HAP-1 (cell line): ENCODE data around the gene KCNE1.
"Not testable (repeated sequence)": the region's sequence is repeated elsewhere in the genome, so short reads cannot be mapped to it uniquely, and the experiment has no call there.

Experiments used
- DNase-seq, 2 experiments: peaks; one replicate each; pipeline ENCODE4 v3.0.0-alpha.2; 2016 to 2020; ENCODE audit warnings: low spot score in 2 of 2
- H3K27me3 ChIP-seq: fragments of 250-450 bp; sonication (Bioruptor Pico); 2 replicates; pipeline ENCODE4 v1.5.1; 2020; ENCODE audit warnings: low read depth, mild to moderate bottlenecking, moderate library complexity
- H3K36me3 ChIP-seq: fragments of 250-450 bp; sonication (Bioruptor Pico); replicated peaks from 2 replicates; pipeline ENCODE4 v1.5.1; 2020; ENCODE audit warnings: mild to moderate bottlenecking
- H3K4me1 ChIP-seq: fragments of 250-450 bp; sonication (Bioruptor Pico); 2 replicates; pipeline ENCODE4 v1.5.1; 2020; ENCODE audit warnings: mild to moderate bottlenecking
- H3K4me3 ChIP-seq: fragments of 250-450 bp; sonication (Bioruptor Pico); 2 replicates; pipeline ENCODE4 v1.5.1; 2020; ENCODE audit warnings: mild to moderate bottlenecking, moderate library complexity
- H3K9me3 ChIP-seq: fragments of 250-450 bp; sonication (Bioruptor Pico); 2 replicates; pipeline ENCODE4 v1.5.1; 2020; ENCODE audit warnings: mild to moderate bottlenecking, moderate library complexity
- in situ Hi-C: fragments of 300-500 bp; cut with MboI; formaldehyde crosslinking; loops from 3 replicates; pipeline ENCODE4 v1.14.3; 2020; ENCODE audit warnings: low sequenced_read_pairs, inconsistent platforms, mixed read lengths

The KCNE1 gene

DNA sequence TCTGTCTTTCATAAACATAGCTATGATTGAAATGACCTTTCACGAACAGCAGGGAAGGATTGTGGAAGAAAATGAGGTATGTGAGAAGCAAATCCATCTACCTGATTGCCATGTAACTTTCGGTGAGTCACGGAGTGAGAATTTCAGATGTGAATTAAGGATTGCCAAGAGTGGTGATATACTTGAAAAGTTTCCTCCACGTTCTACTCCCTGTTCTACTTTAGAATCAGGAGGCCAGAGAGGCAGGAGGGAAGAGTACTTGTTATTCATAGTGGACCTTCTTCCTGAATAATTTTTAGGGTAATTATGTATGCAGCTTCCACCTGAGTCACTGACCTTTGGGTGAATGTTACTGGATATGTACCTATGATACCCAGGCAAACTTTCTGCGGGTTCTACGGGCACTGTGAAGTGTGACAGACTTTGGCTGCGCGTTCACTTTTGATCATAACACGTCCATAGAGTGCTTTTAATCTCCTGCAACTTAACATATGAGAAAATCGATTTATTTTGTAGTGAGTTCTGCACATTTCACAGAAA, 2.6 kb upstream of the KCNE1 start:
- Histone ChIP-seq H3K4me1 (no peaks in the 10 kb centered on the region), H3K27me3 (no peaks in the 10 kb centered on the region), H3K4me3 (no peak overlapping the region), H3K9me3 (no peaks in the 10 kb centered on the region), H3K36me3 (no peaks in the 10 kb centered on the region; the same call in 1 of the 2 replicates)
- in situ Hi-C loops = no loop called here
- DNase-seq = no peak

- Histone ChIP-seq H3K4me3 (no peak overlapping the region), H3K36me3 (no peaks in the 10 kb centered on the region; the same call in 1 of the 2 replicates), H3K9me3 (no peaks in the 10 kb centered on the region), H3K4me1 (no peaks in the 10 kb centered on the region), H3K27me3 (no peaks in the 10 kb centered on the region)
- no peak for DNase-seq
- in situ Hi-C loops = no loop called here
Observed at GRCh38 chr21:34513129-34513675, 1.2 kb upstream of the KCNE1 start.

DNA sequence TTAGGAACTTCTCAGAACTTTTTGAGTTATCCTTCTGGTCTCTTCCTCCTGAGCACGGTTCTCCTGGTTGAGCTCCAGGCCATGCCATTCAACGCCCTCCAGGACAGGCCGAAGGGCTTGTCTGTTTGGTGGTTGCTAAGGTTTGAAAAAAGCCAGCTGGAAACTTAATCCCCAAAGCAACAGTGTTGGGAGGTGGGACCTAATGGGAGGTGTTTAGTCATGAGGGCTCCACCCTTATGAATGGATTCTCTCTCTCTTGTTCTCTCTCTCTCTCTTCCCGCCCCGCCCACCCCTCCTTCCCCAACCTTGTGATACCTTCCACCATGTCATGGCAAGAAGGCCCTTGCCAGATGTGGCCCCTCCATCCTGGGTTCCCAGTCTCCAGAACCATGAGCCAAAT, 829 bp downstream of the KCNE1 start:
- no peaks in the 10 kb centered on the region for H3K36me3 ChIP-seq

DNA sequence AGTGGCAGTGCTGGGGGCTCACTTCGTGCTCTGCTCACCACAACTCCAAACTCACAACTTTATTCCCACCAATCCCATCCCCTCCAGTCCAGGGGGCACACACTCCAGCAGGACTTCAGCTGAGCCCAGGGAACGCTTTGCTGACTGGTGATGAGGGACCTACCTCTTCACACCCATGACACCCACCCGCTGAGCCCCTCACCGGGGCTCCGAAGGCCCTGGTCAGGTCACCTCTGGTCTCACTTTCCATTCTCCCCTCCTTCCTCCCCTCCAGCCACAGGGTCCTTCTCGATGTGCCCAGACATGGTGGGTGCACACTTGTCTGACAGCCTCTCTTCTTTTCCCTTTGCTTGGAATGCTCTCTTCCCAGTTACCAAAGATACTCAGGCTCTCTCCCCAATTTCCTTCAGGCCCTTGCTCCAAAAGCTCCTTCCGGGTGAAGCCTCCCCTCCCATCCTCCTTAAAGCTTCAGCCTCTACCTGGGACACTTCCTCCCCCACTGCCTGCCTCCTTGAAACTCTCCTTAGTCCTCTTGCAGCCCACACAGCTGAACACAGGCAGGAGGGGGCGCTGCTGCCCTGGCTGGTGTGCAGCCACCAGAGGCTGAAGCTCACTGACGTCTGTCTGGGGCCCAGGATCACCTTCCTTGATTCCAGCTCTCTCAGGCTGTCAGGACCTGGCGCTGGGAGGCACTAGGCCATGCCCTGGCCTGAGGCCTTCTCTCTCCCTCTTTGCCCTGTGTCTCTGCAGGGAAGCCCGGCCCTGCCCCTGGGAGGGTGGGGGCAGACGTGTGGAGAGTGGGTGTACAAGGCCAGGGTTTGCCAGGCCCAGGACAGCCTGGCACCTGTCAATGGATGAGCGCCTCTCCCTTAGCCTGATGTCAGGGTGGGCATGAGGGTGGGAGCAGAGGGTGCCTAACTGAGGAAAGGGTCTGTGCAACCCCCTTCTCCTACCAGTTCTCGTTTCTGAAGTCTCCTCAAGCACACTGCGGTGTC, 1.6 kb downstream of the KCNE1 start:
- peak in 1 of 2 experiments; percentile 62 for DNase-seq
- H3K4me3 ChIP-seq = no peak overlapping the region
- H3K36me3 ChIP-seq = no peaks in the 10 kb centered on the region
- in situ Hi-C loops = no loop called here
- no peaks in the 10 kb centered on the region for H3K4me1 ChIP-seq
- H3K27me3 ChIP-seq = no peaks in the 10 kb centered on the region
- no peaks in the 10 kb centered on the region for H3K9me3 ChIP-seq

More for the DNA sequence above, 829 bp downstream of the KCNE1 start:
- no peaks in the 10 kb centered on the region for H3K27me3 ChIP-seq
- in situ Hi-C loops = no loop called here
- H3K4me1 ChIP-seq = no peaks in the 10 kb centered on the region
- H3K9me3 ChIP-seq = no peaks in the 10 kb centered on the region
- no peak overlapping the region for H3K4me3 ChIP-seq
- no peak for DNase-seq

GRCh38 chr21:34509151-34509550, 2.9 kb downstream of the KCNE1 start:
- Histone ChIP-seq H3K4me1 (no peaks in the 10 kb centered on the region), H3K36me3 (no peaks in the 10 kb centered on the region), H3K4me3 (no peak overlapping the region), H3K27me3 (no peaks in the 10 kb centered on the region), H3K9me3 (no peaks in the 10 kb centered on the region)
- in situ Hi-C loops = no loop called here
- no peak for DNase-seq

DNA sequence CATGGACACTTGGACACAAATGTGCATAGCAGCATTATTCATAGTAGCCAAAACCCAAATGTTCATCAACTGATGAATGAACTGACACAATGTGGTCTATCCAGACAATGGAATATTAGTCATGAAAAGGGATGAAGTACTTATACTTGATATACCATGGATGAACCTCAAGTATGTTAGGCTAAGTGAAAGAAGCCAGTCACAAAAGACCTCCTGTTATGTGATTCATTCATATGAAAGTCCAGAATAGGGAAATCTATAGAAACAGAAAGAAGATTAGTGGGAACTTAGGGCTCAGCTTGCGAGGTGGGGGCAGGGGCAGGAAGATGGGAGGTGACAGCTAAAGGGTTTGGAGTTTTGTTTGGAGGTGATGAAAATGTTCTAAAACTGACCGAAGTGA, 7.4 kb downstream of the KCNE1 start:
- in situ Hi-C loops = no loop called here

DNA sequence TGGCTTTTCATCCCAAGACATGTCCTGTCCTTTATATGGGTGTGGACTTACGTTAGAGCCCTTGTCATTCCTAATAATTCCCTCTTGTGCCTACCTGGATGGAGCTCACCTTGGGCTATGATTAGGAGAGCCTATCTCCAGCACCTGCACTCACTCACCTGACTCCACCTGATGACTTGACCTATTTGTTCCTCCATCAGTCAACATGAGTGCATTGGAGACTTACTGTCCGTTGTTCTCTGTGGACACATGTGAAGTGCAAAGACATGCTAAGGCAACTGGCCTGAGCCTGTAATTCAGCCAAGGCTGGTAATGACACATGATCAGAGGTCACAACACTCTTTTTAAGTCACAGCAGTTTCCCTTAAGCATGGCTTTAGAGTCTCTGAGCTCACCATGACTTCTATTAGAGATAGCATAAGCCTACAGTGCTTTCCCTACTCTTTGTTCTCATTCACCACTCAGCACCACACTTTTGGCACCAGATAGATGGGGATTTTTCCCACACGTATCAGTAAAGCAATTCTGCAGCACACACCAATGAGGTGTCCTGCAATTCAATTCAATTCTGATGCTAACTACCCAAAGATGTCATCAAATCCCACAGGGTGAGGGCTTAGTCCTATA, 9.4 kb downstream of the KCNE1 start:
- H3K9me3 ChIP-seq = 0 out of 2 replicates have a peak, but pooled peaks cover 3% of the 10 kb centered on the region
- in situ Hi-C loops = no loop called here
- no peaks in the 10 kb centered on the region for H3K4me1 ChIP-seq
- no peaks in the 10 kb centered on the region for H3K27me3 ChIP-seq
- no peaks in the 10 kb centered on the region for H3K36me3 ChIP-seq
- H3K4me3 ChIP-seq = no peak overlapping the region
- no peak for DNase-seq

More for the DNA sequence above, 7.4 kb downstream of the KCNE1 start:
- DNase-seq = no peak
- no peaks in the 10 kb centered on the region for H3K27me3 ChIP-seq
- no peaks in the 10 kb centered on the region for H3K36me3 ChIP-seq
- no peak overlapping the region for H3K4me3 ChIP-seq
- H3K4me1 ChIP-seq = no peaks in the 10 kb centered on the region
- H3K9me3 ChIP-seq = no peaks in the 10 kb centered on the region

DNA sequence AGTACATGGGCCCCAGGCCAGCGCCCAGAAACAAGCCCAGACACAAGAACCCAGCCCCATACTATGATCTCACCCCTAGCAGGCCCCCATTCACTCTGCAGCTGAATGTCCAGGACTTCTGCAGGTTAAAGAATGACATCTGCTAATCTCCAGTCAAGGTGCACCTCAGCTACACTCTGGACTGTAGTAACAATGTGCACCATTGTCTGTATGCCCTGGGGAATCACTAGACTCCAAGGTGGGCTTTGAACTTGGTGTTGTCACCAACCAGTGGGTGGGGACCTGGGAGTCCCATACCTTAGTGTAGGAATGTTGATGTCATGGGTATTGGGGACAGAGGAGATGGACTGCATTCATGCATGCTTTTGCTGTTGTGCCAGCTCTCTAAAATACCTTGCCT, 10.3 kb downstream of the KCNE1 start:
- Histone ChIP-seq H3K27me3 (no peaks in the 10 kb centered on the region), H3K4me3 (no peak overlapping the region), H3K4me1 (no peaks in the 10 kb centered on the region), H3K36me3 (no peaks in the 10 kb centered on the region), H3K9me3 (0 out of 2 replicates have a peak, but pooled peaks cover 3% of the 10 kb centered on the region)
- DNase-seq = no peak
- in situ Hi-C loops = no loop called here

DNA sequence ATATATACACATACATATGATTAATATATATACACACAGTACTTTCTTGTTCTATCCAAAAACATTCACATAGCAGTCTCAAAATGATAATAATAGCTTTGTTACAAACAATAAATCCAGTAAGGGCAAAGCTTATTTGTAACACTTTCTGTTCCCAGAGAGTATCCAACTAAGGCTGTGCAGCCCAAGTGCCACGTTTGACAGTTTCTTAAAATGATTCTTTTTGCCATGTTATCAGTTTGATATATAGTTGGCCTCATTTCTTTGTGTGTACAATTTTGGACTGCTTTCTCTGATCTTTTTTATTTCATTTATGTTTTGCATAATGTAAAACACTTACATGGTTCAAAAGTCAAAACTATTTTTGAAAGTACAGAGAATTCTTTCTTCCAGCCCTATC, 11.8 kb downstream of the KCNE1 start:
- Histone ChIP-seq H3K9me3 (0 out of 2 replicates have a peak, but pooled peaks cover 5% of the 10 kb centered on the region), H3K4me3 (no peak overlapping the region), H3K4me1 (no peaks in the 10 kb centered on the region), H3K36me3 (no peaks in the 10 kb centered on the region), H3K27me3 (no peaks in the 10 kb centered on the region)
- in situ Hi-C loops = no loop called here
- DNase-seq = no peak

GRCh38 chr21:34499116-34499515, 12.9 kb downstream of the KCNE1 start:
- no peaks in the 10 kb centered on the region for H3K27me3 ChIP-seq
- H3K4me1 ChIP-seq = no peaks in the 10 kb centered on the region
- 0 out of 2 replicates have a peak, but pooled peaks cover 5% of the 10 kb centered on the region for H3K9me3 ChIP-seq
- in situ Hi-C loops = no loop called here
- no peak overlapping the region for H3K4me3 ChIP-seq
- no peaks in the 10 kb centered on the region for H3K36me3 ChIP-seq
- DNase-seq = no peak

DNA sequence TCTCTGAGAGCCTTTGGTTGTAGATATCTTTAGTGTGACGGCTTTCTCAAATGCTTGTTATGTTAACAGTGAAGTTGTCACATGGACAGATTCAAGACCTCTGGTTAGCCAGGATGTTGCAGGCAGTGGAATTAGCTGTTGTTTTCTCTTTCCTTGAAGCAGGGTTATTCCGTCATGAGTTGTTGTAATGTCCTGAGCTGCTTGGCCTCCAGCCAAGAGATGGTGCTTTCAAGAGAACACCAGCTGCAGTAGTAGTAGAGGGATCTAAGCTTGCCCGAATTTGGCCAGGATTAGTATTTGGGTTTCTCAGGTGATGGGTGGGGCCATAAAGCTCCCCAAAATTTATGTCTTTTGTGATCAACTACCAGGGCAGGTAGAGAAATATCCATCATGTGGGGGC, 13.4 kb downstream of the KCNE1 start:
- Histone ChIP-seq H3K4me1 (no peaks in the 10 kb centered on the region), H3K27me3 (no peaks in the 10 kb centered on the region), H3K4me3 (no peak overlapping the region), H3K36me3 (no peaks in the 10 kb centered on the region), H3K9me3 (0 out of 2 replicates have a peak, but pooled peaks cover 5% of the 10 kb centered on the region)
- no peak for DNase-seq
- in situ Hi-C loops = no loop called here

GRCh38 chr21:34483854-34484253, 28.2 kb downstream of the KCNE1 start:
- H3K4me3 ChIP-seq, H3K9me3 ChIP-seq, H3K4me1 ChIP-seq, H3K36me3 ChIP-seq, H3K27me3 ChIP-seq, DNase-seq, in situ Hi-C loops: not testable (repeated sequence)

- in situ Hi-C loops, H3K4me3 ChIP-seq, H3K9me3 ChIP-seq, H3K4me1 ChIP-seq, H3K27me3 ChIP-seq, DNase-seq, H3K36me3 ChIP-seq: not testable (repeated sequence)
Observed at GRCh38 chr21:34483435-34483834, 28.6 kb downstream of the KCNE1 start.

DNA sequence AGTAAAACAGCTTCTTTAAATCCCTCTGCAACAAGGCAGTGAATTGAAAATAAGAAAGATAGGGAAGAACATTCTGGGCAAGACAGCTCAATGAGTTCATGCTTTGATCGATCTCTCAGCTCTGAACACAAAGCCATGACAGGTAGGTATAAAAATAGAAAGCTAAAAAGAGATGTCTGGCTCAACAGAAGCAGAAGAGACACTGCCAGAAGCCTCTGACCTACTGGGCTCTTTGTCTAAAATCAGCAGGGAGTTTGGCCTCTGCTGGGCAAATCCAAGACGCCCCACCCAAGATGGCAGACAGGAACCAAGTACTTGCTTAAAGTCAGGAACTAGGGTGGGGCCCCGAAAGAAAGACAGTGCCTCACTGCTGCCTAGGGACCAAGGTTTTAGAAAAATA, 44.7 kb downstream of the KCNE1 start:
- H3K36me3 ChIP-seq, DNase-seq, H3K27me3 ChIP-seq, H3K4me3 ChIP-seq, H3K9me3 ChIP-seq, in situ Hi-C loops, H3K4me1 ChIP-seq: not testable (repeated sequence)
